Esophagus muscularis mucosa (tissue), 2 donors: ENCODE measurements around the gene SLC16A3.

Experiments
- EP300 ChIP-seq: sonication (generic); formaldehyde crosslinking; IDR thresholded peaks from one replicate; pipeline ENCODE4 v1.6.1; 2017; ENCODE audit warnings: antibody characterized with exemption
- POLR2A ChIP-seq: fragments of 450-650 bp; IDR thresholded peaks from one replicate; pipeline ENCODE4 v1.6.1; 2017; ENCODE audit warnings: antibody characterized with exemption, moderate library complexity, mild to moderate bottlenecking, low read depth

- TF ChIP-seq EP300 (no peak), POLR2A (no peak)
Observed at GRCh38 chr17:82281502-82282238, 52.8 kb downstream of the SLC16A3 start.
